ENCODE results near the gene ALDH1L1.

DNA sequence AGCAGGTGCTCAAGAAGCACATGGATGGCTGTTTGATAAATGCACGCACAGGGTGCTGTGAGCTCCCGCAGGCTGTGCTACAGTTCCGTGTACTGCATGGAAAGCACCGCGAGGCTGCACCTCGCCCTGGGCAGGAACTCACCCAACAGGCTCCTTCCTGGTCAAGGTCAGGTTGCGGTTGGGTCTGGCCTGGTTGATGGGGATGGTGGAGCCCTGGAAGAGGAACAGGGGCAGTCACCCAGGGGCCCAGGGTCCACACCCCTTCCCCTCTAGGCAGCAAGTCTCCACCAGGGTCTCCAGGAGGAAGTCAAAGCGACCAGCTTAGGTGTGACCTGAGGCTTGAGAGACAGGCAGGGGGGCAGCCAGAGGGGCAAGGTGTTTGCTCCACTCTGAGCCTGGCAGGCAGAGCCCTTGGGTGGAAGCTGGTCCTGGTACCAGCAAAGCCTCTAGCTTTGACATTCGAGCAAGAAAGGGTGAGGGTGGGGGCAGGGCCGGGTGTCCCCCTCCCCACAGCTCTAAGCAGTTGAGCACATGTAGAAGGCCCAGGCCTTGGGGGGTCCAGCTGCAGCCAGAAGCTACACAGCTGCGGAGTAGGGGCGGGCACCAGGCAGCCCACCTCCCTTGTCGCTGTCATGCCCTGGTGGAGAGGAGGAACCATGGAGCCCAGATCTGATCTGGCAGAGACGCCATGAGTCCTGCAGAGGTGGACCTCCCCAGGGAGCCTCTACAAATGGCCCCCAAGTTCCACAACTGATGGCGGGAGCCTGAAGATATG is 50.1 kb downstream of the ALDH1L1 start:
- TF ChIP-seq THYN1 (CRISPR knock-in tag; IDR thresholded peaks at IDR 0.05; ENCODE audit: borderline replicate concordance, low read depth) (no peak), GZF1 (CRISPR knock-in tag; IDR thresholded peaks at IDR 0.05) (no peak), PBX3 (CRISPR knock-in tag; IDR thresholded peaks at IDR 0.05; ENCODE audit: borderline replicate concordance) (no peak)

Data from HepG2 (cell line).